ENCODE data around the gene FBXL5.

DNA sequence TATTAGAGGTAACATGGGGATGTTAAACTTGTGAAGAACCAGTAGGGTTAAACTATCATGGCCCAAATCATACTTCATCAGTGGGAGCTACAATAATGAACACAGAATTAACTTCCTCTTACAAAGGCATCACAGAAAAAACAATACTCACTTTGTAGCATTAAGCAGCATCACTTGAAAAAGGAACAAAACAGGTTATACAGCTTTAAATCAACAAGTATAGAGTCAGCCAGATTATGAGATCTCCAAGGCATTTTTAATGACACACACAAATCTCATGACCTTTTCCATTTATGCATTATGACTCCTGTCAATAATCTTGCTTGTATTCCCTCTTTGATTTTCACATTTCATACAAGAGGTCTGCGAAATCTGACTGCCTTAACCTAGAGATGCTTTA lies 18.3 kb downstream of the FBXL5 start:
- no peak for TF ChIP-seq GABPA (tag; conservative IDR thresholded peaks at IDR 0.05; ENCODE audit: low read depth)
- TF ChIP-seq RBM39 (optimal IDR thresholded peaks at IDR 0.05; ENCODE audit: low read depth, low read length), result no peak
- TF ChIP-seq, protein P1, sequence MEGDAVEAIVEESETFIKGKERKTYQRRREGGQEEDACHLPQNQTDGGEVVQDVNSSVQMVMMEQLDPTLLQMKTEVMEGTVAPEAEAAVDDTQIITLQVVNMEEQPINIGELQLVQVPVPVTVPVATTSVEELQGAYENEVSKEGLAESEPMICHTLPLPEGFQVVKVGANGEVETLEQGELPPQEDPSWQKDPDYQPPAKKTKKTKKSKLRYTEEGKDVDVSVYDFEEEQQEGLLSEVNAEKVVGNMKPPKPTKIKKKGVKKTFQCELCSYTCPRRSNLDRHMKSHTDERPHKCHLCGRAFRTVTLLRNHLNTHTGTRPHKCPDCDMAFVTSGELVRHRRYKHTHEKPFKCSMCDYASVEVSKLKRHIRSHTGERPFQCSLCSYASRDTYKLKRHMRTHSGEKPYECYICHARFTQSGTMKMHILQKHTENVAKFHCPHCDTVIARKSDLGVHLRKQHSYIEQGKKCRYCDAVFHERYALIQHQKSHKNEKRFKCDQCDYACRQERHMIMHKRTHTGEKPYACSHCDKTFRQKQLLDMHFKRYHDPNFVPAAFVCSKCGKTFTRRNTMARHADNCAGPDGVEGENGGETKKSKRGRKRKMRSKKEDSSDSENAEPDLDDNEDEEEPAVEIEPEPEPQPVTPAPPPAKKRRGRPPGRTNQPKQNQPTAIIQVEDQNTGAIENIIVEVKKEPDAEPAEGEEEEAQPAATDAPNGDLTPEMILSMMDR (IDR thresholded peaks at IDR 0.05 in 2 of 3, conservative IDR thresholded peaks at IDR 0.05 in 1 of 3; ENCODE audit: insufficient read depth in 2 of 3, low read depth in 1 of 3, low read length in 3 of 3), result no peak
- TF ChIP-seq GTF2A2 (tag; IDR thresholded peaks at IDR 0.05), result no peak
- no peak for TF ChIP-seq EZH2 (IDR thresholded peaks at IDR 0.05; ENCODE audit: borderline replicate concordance, low read depth, low read length)
- no peak for TF ChIP-seq POLR2A (conservative IDR thresholded peaks at IDR 0.05)
- no peak for TF ChIP-seq CHD2 (IDR thresholded peaks at IDR 0.05; ENCODE audit: low read depth, low read length)
- TF ChIP-seq, protein P2, sequence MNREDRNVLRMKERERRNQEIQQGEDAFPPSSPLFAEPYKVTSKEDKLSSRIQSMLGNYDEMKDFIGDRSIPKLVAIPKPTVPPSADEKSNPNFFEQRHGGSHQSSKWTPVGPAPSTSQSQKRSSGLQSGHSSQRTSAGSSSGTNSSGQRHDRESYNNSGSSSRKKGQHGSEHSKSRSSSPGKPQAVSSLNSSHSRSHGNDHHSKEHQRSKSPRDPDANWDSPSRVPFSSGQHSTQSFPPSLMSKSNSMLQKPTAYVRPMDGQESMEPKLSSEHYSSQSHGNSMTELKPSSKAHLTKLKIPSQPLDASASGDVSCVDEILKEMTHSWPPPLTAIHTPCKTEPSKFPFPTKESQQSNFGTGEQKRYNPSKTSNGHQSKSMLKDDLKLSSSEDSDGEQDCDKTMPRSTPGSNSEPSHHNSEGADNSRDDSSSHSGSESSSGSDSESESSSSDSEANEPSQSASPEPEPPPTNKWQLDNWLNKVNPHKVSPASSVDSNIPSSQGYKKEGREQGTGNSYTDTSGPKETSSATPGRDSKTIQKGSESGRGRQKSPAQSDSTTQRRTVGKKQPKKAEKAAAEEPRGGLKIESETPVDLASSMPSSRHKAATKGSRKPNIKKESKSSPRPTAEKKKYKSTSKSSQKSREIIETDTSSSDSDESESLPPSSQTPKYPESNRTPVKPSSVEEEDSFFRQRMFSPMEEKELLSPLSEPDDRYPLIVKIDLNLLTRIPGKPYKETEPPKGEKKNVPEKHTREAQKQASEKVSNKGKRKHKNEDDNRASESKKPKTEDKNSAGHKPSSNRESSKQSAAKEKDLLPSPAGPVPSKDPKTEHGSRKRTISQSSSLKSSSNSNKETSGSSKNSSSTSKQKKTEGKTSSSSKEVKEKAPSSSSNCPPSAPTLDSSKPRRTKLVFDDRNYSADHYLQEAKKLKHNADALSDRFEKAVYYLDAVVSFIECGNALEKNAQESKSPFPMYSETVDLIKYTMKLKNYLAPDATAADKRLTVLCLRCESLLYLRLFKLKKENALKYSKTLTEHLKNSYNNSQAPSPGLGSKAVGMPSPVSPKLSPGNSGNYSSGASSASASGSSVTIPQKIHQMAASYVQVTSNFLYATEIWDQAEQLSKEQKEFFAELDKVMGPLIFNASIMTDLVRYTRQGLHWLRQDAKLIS (CRISPR knock-in tag; IDR thresholded peaks at IDR 0.05), result no peak
